K562 (cell line): ENCODE data around the gene FANCD2. TPM values are rescaled to one million over a fixed set of nuclear protein-coding genes. Genes with fewer than 3 reads are reported as not detected.

Experiments
- CBFB ChIP-seq: sonication (generic); formaldehyde crosslinking; IDR thresholded peaks from 2 replicates; pipeline ENCODE4 v1.4.0; 2020; ENCODE audit warnings: mild to moderate bottlenecking, missing genetic modification reagents
- ESRRA ChIP-seq: fragments of 450-650 bp; IDR thresholded peaks from 2 replicates; pipeline ENCODE4 v1.6.1; 2014; ENCODE audit warnings: low read depth, mild to moderate bottlenecking, moderate library complexity, borderline replicate concordance
- NR2F6 ChIP-seq: fragments of 450-650 bp; formaldehyde crosslinking; IDR thresholded peaks from 2 replicates; pipeline ENCODE4 v1.4.0; 2020; ENCODE audit warnings: mild to moderate bottlenecking
- PPARD ChIP-seq: fragments of 250-450 bp; sonication (Bioruptor Pico); IDR thresholded peaks from 2 replicates; pipeline ENCODE4 v1.8.0; 2022; ENCODE audit warnings: inconsistent platforms, mild to moderate bottlenecking, moderate library complexity
- RBFOX2 ChIP-seq: fragments of 200-400 bp; formaldehyde crosslinking; IDR thresholded peaks from 2 replicates; pipeline ENCODE4 v1.6.1; 2017; ENCODE audit warnings: low read depth, mild to moderate bottlenecking, low read length, moderate library complexity
- REST ChIP-seq, 2 experiments: fragments of 450-650 bp; formaldehyde crosslinking in 1 of 2; IDR thresholded peaks; 2 replicates each; pipeline versions ENCODE4 v1.4.0 to v1.6.1; 2014 to 2020; ENCODE audit warnings: mild to moderate bottlenecking in 2 of 2, borderline replicate concordance in 1 of 2, low read depth in 1 of 2
- STAG1 ChIP-seq: sonication (generic); formaldehyde crosslinking; IDR thresholded peaks from 2 replicates; pipeline ENCODE4 v1.5.0; 2020; ENCODE audit warnings: missing genetic modification reagents, borderline replicate concordance
- TAF1 ChIP-seq: IDR thresholded peaks from 2 replicates; pipeline ENCODE4 v1.6.1; 2011; ENCODE audit warnings: mild to moderate bottlenecking, low read length, moderate library complexity; ENCODE audit not compliant: insufficient read depth, control insufficient read depth, severe bottlenecking; ENCODE audit errors: extremely low read depth
- ZNF253 ChIP-seq: fragments of 250-450 bp; sonication (Bioruptor Pico); conservative IDR thresholded peaks from 2 replicates; pipeline ENCODE4 v1.6.1; 2021; ENCODE audit warnings: mild to moderate bottlenecking
- polyA plus RNA-seq, 8 experiments: library from polyadenylated mRNA; depleted of rRNA in 4 of 8; stranded (reverse) in 5 of 8; unstranded in 3 of 8; fragments of >200 nt; fragmentation: Nextera tagmentation in 2 of 8; fragmentation: Illumina TruSeq in 1 of 8; extraction: Ambion mirVana in 2 of 8; extraction: Trizol in 1 of 8; gene quantifications; 2 replicates each; pipeline versions ENCODE4 v1.2.1 to v1.2.3, GENCODE V29; 2011 to 2014; ENCODE audit warnings: inconsistent platforms in 1 of 8, missing spikeins in 1 of 8
- total RNA-seq, 7 experiments: library from RNA; depleted of rRNA in 6 of 7; stranded (reverse); fragments of >200 nt in 6 of 7; fragmentation: Illumina TruSeq in 2 of 7; extraction: Trizol in 2 of 7; gene quantifications; 2 replicates each; pipeline versions ENCODE4 v1.2.1 to v1.2.3, GENCODE V29; 2011 to 2021; ENCODE audit warnings: low replicate concordance in 1 of 7
- TF ChIP-seq, protein P1 (sequence below): fragments of 450-650 bp; conservative IDR thresholded peaks from 2 replicates; pipeline ENCODE4 v1.6.1; 2016; ENCODE audit warnings: missing genetic modification characterization, low read depth, mild to moderate bottlenecking, control low read depth, missing compliant biosample characterization
- TF ChIP-seq, protein P2 (sequence below), 2 experiments: fragments of 150-350 bp in 1 of 2; IDR thresholded peaks; 2 replicates each; pipeline ENCODE4 v1.6.1; 2012 to 2016; ENCODE audit warnings: low read depth in 2 of 2, low read length in 2 of 2, mild to moderate bottlenecking in 1 of 2, moderate library complexity in 1 of 2
- TF ChIP-seq, protein P3 (sequence below): fragments of 250-450 bp; sonication (Bioruptor Pico); IDR thresholded peaks from 2 replicates; pipeline ENCODE4 v1.9.0; 2021; ENCODE audit warnings: mild to moderate bottlenecking

FANCD2 gene
- total and polyA plus RNA-seq, 9 of the 15 experiments (the other 6 are each of a cell fraction or from before 2014, with no cell fraction given) = 59.4 to 137 (median 96.1) TPM

DNA sequence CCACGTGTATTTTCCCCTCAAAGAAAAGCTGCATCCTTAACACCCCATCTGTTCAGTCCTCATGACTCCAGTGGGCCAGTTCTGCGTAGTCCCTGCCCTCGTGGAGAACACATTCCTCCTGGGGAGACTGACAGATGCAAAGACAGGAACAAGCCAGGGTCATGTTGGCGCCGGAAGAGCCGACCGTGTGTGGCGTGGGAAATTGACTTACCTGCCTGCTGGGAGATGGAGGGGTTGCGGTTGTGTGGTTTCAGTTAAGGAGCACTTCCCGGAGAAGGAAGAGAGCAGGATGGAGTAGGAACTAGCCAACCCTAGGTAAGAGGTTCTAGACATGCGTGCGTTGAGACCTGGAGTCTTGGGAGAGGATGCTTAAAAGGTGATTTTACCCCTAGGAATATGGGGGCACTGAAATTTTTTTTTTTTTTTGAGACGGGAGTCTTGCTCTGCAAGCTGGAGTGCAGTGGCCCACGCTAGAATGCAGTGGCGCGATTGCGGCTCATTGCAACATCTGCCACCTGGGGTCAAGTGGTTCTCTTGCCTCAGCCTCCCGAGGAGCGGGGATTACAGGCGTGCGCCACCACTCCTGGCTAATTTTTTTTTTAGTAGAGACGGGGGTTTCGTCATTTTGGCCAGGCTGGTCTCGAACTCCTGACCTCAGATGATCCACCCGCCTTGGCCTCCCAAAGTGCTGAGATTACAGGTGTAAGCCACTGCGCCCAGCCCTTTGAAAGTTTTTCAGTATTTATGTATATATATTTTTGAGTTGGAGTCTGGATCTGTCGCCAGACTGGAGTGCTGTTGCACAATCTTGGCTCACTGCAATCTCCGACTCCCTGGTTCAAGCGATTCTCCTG lies 116.7 kb downstream of the FANCD2 start (continued):
- TF ChIP-seq TAF1 = peak; percentile 7
- TF ChIP-seq STAG1 (CRISPR knock-in tag) = no peak
- no peak for TF ChIP-seq PPARD (CRISPR knock-in tag)
- 0 out of 2 replicates have a peak, but pooled peaks have one; percentile 57 for TF ChIP-seq CBFB (CRISPR knock-in tag)
- TF ChIP-seq NR2F6 (CRISPR knock-in tag) = no peak
- no peak for TF ChIP-seq ZNF253 (CRISPR knock-in tag)
- TF ChIP-seq, protein P1, sequence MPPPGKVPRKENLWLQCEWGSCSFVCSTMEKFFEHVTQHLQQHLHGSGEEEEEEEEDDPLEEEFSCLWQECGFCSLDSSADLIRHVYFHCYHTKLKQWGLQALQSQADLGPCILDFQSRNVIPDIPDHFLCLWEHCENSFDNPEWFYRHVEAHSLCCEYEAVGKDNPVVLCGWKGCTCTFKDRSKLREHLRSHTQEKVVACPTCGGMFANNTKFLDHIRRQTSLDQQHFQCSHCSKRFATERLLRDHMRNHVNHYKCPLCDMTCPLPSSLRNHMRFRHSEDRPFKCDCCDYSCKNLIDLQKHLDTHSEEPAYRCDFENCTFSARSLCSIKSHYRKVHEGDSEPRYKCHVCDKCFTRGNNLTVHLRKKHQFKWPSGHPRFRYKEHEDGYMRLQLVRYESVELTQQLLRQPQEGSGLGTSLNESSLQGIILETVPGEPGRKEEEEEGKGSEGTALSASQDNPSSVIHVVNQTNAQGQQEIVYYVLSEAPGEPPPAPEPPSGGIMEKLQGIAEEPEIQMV (tag) = no peak
- peak; percentile 40 for TF ChIP-seq REST (IDR thresholded peaks at IDR 0.05; ENCODE audit: borderline replicate concordance)
- no peak for TF ChIP-seq REST (CRISPR knock-in tag; IDR thresholded peaks at IDR 0.05; ENCODE audit: low read depth)
- TF ChIP-seq, protein P2, sequence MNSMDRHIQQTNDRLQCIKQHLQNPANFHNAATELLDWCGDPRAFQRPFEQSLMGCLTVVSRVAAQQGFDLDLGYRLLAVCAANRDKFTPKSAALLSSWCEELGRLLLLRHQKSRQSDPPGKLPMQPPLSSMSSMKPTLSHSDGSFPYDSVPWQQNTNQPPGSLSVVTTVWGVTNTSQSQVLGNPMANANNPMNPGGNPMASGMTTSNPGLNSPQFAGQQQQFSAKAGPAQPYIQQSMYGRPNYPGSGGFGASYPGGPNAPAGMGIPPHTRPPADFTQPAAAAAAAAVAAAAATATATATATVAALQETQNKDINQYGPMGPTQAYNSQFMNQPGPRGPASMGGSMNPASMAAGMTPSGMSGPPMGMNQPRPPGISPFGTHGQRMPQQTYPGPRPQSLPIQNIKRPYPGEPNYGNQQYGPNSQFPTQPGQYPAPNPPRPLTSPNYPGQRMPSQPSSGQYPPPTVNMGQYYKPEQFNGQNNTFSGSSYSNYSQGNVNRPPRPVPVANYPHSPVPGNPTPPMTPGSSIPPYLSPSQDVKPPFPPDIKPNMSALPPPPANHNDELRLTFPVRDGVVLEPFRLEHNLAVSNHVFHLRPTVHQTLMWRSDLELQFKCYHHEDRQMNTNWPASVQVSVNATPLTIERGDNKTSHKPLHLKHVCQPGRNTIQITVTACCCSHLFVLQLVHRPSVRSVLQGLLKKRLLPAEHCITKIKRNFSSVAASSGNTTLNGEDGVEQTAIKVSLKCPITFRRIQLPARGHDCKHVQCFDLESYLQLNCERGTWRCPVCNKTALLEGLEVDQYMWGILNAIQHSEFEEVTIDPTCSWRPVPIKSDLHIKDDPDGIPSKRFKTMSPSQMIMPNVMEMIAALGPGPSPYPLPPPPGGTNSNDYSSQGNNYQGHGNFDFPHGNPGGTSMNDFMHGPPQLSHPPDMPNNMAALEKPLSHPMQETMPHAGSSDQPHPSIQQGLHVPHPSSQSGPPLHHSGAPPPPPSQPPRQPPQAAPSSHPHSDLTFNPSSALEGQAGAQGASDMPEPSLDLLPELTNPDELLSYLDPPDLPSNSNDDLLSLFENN (IDR thresholded peaks at IDR 0.05; ENCODE audit: low read depth in 2 of 2, low read length in 2 of 2) = 0 out of 4 replicates have a peak, but pooled peaks of 1 of the 2 experiments have one; percentile 46
- peak; percentile 12; the same call in 1 of the 2 replicates for TF ChIP-seq RBFOX2
- peak; percentile 70 for TF ChIP-seq ESRRA
- TF ChIP-seq, protein P3, sequence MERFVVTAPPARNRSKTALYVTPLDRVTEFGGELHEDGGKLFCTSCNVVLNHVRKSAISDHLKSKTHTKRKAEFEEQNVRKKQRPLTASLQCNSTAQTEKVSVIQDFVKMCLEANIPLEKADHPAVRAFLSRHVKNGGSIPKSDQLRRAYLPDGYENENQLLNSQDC (CRISPR knock-in tag) = no peak
